Measurements from ENCODE around the gene RPL37A. TPM values are rescaled to one million over a fixed set of nuclear protein-coding genes. Genes with fewer than 3 reads are reported as not detected.

The RPL37A gene
- 11,370 TPM for polyA plus RNA-seq (2012; ENCODE audit: low read depth, missing spikeins)

GRCh38 chr2:216498379-216499352, at the start of gene RPL37A:
RPL37A (plus strand) TSS chr2:216498844; CDS start chr2:216498875, 31 bp downstream.
- DNase-seq (ENCODE audit: insufficient read length, low spot score) = peak; percentile 74
- peak; percentile 89 for FAIRE-seq
- TF ChIP-seq POLR2AphosphoS5 (IDR thresholded peaks at IDR 0.05; ENCODE audit: low read depth, low read length) (peak; percentile 100), PAX5 (IDR thresholded peaks at IDR 0.05; ENCODE audit: insufficient read depth, low read length, severe bottlenecking) (no peak), POLR2A (IDR thresholded peaks at IDR 0.05; ENCODE audit: low read depth, low read length) (peak; percentile 100), POU2F2 (IDR thresholded peaks at IDR 0.05; ENCODE audit: low read depth, low read length) (peak; percentile 95), SPI1 (IDR thresholded peaks at IDR 0.05; ENCODE audit: low read depth, low read length) (peak; percentile 81), TAF1 (IDR thresholded peaks at IDR 0.05; ENCODE audit: low read depth, low read length) (peak; percentile 100)

- FAIRE-seq = no peak
- no peak for DNase-seq (ENCODE audit: insufficient read length, low spot score)
- TF ChIP-seq POLR2A (IDR thresholded peaks at IDR 0.05; ENCODE audit: low read depth, low read length) (no peak), SPI1 (IDR thresholded peaks at IDR 0.05; ENCODE audit: low read depth, low read length) (no peak), POLR2AphosphoS5 (IDR thresholded peaks at IDR 0.05; ENCODE audit: low read depth, low read length) (no peak), TAF1 (IDR thresholded peaks at IDR 0.05; ENCODE audit: low read depth, low read length) (no peak), POU2F2 (IDR thresholded peaks at IDR 0.05; ENCODE audit: low read depth, low read length) (no peak), PAX5 (IDR thresholded peaks at IDR 0.05; ENCODE audit: insufficient read depth, low read length, severe bottlenecking) (no peak)
Measured at GRCh38 chr2:216450346-216450745, 48.3 kb upstream of the RPL37A start.

- TF ChIP-seq POLR2A (IDR thresholded peaks at IDR 0.05; ENCODE audit: low read depth, low read length) (no peak), POU2F2 (IDR thresholded peaks at IDR 0.05; ENCODE audit: low read depth, low read length) (no peak), PAX5 (IDR thresholded peaks at IDR 0.05; ENCODE audit: insufficient read depth, low read length, severe bottlenecking) (no peak), TAF1 (IDR thresholded peaks at IDR 0.05; ENCODE audit: low read depth, low read length) (no peak), POLR2AphosphoS5 (IDR thresholded peaks at IDR 0.05; ENCODE audit: low read depth, low read length) (no peak), SPI1 (IDR thresholded peaks at IDR 0.05; ENCODE audit: low read depth, low read length) (no peak)
- FAIRE-seq (no peak), DNase-seq (ENCODE audit: insufficient read length, low spot score) (no peak)
Measured at GRCh38 chr2:216450784-216451183, 47.9 kb upstream of the RPL37A start.

- TF ChIP-seq POLR2A (IDR thresholded peaks at IDR 0.05; ENCODE audit: low read depth, low read length) (no peak), SPI1 (IDR thresholded peaks at IDR 0.05; ENCODE audit: low read depth, low read length) (no peak), TAF1 (IDR thresholded peaks at IDR 0.05; ENCODE audit: low read depth, low read length) (no peak), POU2F2 (IDR thresholded peaks at IDR 0.05; ENCODE audit: low read depth, low read length) (no peak), PAX5 (IDR thresholded peaks at IDR 0.05; ENCODE audit: insufficient read depth, low read length, severe bottlenecking) (no peak), POLR2AphosphoS5 (IDR thresholded peaks at IDR 0.05; ENCODE audit: low read depth, low read length) (no peak)
- DNase-seq (ENCODE audit: insufficient read length, low spot score) (no peak), FAIRE-seq (no peak)
Measured at GRCh38 chr2:216453955-216454614, 44.6 kb upstream of the RPL37A start.

GRCh38 chr2:216463148-216463547, 35.5 kb upstream of the RPL37A start:
- DNase-seq (ENCODE audit: insufficient read length, low spot score) (no peak), FAIRE-seq (no peak)
- TF ChIP-seq SPI1 (IDR thresholded peaks at IDR 0.05; ENCODE audit: low read depth, low read length) (no peak), PAX5 (IDR thresholded peaks at IDR 0.05; ENCODE audit: insufficient read depth, low read length, severe bottlenecking) (no peak), POLR2AphosphoS5 (IDR thresholded peaks at IDR 0.05; ENCODE audit: low read depth, low read length) (no peak), TAF1 (IDR thresholded peaks at IDR 0.05; ENCODE audit: low read depth, low read length) (no peak), POU2F2 (IDR thresholded peaks at IDR 0.05; ENCODE audit: low read depth, low read length) (no peak), POLR2A (IDR thresholded peaks at IDR 0.05; ENCODE audit: low read depth, low read length) (no peak)

GRCh38 chr2:216464104-216464720, 34.4 kb upstream of the RPL37A start:
- DNase-seq (ENCODE audit: insufficient read length, low spot score) (no peak), FAIRE-seq (no peak)
- TF ChIP-seq POLR2AphosphoS5 (IDR thresholded peaks at IDR 0.05; ENCODE audit: low read depth, low read length) (no peak), PAX5 (IDR thresholded peaks at IDR 0.05; ENCODE audit: insufficient read depth, low read length, severe bottlenecking) (no peak), SPI1 (IDR thresholded peaks at IDR 0.05; ENCODE audit: low read depth, low read length) (no peak), POU2F2 (IDR thresholded peaks at IDR 0.05; ENCODE audit: low read depth, low read length) (no peak)

GRCh38 chr2:216465579-216466195, 33.0 kb upstream of the RPL37A start:
- FAIRE-seq (no peak), DNase-seq (ENCODE audit: insufficient read length, low spot score) (no peak)
- no peak for TF ChIP-seq POLR2AphosphoS5 (IDR thresholded peaks at IDR 0.05; ENCODE audit: low read depth, low read length)
- TF ChIP-seq SPI1 (IDR thresholded peaks at IDR 0.05; ENCODE audit: low read depth, low read length) = no peak
- TF ChIP-seq TAF1 (IDR thresholded peaks at IDR 0.05; ENCODE audit: low read depth, low read length) = no peak
- no peak for TF ChIP-seq PAX5 (IDR thresholded peaks at IDR 0.05; ENCODE audit: insufficient read depth, low read length, severe bottlenecking)
- TF ChIP-seq POLR2A (IDR thresholded peaks at IDR 0.05; ENCODE audit: low read depth, low read length) = no peak
- TF ChIP-seq POU2F2 (IDR thresholded peaks at IDR 0.05; ENCODE audit: low read depth, low read length) = no peak

- FAIRE-seq (peak; percentile 16), DNase-seq (ENCODE audit: insufficient read length, low spot score) (no peak)
- no peak for TF ChIP-seq TAF1 (IDR thresholded peaks at IDR 0.05; ENCODE audit: low read depth, low read length)
- no peak for TF ChIP-seq POLR2AphosphoS5 (IDR thresholded peaks at IDR 0.05; ENCODE audit: low read depth, low read length)
- TF ChIP-seq PAX5 (IDR thresholded peaks at IDR 0.05; ENCODE audit: insufficient read depth, low read length, severe bottlenecking) = no peak
- no peak for TF ChIP-seq POU2F2 (IDR thresholded peaks at IDR 0.05; ENCODE audit: low read depth, low read length)
- TF ChIP-seq SPI1 (IDR thresholded peaks at IDR 0.05; ENCODE audit: low read depth, low read length) = no peak
- TF ChIP-seq POLR2A (IDR thresholded peaks at IDR 0.05; ENCODE audit: low read depth, low read length) = no peak
Measured at GRCh38 chr2:216467845-216468244, 30.8 kb upstream of the RPL37A start.
